SJSA1 (cell line): ENCODE data around the gene MAP3K5. TPM values are rescaled to one million over a fixed set of nuclear protein-coding genes. Genes with fewer than 3 reads are reported as not detected.
A peak's percentile ranks its signal among the peaks of the same experiment; 100 is the strongest.
"Not testable (repeated sequence)": the region's sequence is repeated elsewhere in the genome, so short reads cannot be mapped to it uniquely, and the experiment has no call there.

Source experiments
- DNase-seq, 2 experiments: peaks; one replicate each; pipeline ENCODE4 v3.0.0-alpha.2; 2015 to 2020; ENCODE audit warnings: low spot score in 2 of 2, low read depth in 1 of 2
- H3K27ac ChIP-seq: fragments of 250-450 bp; sonication (Bioruptor Pico); 2 replicates; pipeline ENCODE4 v1.5.1; 2020; ENCODE audit warnings: mild to moderate bottlenecking, moderate library complexity
- H3K27me3 ChIP-seq: fragments of 250-450 bp; sonication (Bioruptor Pico); replicated peaks from 2 replicates; pipeline ENCODE4 v1.5.1; 2020; ENCODE audit warnings: mild to moderate bottlenecking, moderate library complexity
- H3K36me3 ChIP-seq: fragments of 250-450 bp; sonication (Bioruptor Pico); 2 replicates; pipeline ENCODE4 v1.5.1; 2020; ENCODE audit warnings: mild to moderate bottlenecking
- H3K4me1 ChIP-seq: fragments of 250-450 bp; sonication (Bioruptor Pico); replicated peaks from 2 replicates; pipeline ENCODE4 v1.6.1; 2021; ENCODE audit warnings: mild to moderate bottlenecking
- H3K4me3 ChIP-seq: fragments of 250-450 bp; sonication (Bioruptor Pico); 2 replicates; pipeline ENCODE4 v1.5.1; 2020; ENCODE audit warnings: mild to moderate bottlenecking
- H3K9me3 ChIP-seq: fragments of 250-450 bp; sonication (Bioruptor Pico); replicated peaks from 2 replicates; pipeline ENCODE4 v1.5.1; 2020; ENCODE audit warnings: mild to moderate bottlenecking
- total RNA-seq: library from RNA; depleted of rRNA; stranded (reverse); fragments of >200 nt; shearing (Covaris generic); gene quantifications from 2 replicates; pipeline ENCODE4 v1.2.3, GENCODE V29; 2014

The MAP3K5 gene
- total RNA-seq, 1 experiment from 2014 or later = 10.7 TPM

DNA sequence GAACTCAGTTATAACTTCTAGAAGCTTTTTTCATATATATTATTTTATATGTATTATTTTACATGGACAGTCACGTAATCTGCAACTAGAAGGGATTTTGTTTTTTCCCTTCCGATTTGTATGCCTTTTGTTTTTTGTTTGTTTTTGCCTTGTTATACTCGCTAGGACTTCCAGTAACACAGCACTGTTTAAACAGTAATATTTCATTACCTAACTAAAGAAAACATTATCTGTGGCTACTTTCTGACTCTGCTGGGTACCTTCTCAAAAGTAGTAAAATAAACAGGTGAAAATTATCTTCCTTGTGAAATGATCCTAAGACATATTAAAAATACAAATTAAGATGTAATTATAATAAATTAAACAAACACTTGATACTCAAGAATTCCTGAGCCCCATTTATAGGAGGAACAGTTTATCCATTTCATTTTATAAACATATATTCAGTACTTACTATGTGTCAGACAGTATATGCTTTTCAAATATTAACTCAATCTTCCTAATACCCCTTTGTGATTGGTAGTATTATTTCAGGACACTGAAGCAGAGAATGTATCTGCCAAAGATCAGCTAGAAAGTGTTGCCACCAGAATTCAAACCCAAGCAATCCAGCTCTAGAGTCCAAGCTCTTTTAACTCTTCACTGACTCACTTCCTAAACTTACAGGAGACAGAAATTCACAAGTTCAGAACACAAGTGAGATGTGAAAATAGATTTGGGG lies 65.3 kb downstream of the MAP3K5 start:
- Histone ChIP-seq H3K4me1 (no peaks in the 10 kb centered on the region), H3K9me3 (no peaks in the 10 kb centered on the region), H3K4me3 (no peak overlapping the region), H3K36me3 (no peaks in the 10 kb centered on the region), H3K27ac (no peak overlapping the region), H3K27me3 (no peaks in the 10 kb centered on the region)
- DNase-seq = no peak

DNA sequence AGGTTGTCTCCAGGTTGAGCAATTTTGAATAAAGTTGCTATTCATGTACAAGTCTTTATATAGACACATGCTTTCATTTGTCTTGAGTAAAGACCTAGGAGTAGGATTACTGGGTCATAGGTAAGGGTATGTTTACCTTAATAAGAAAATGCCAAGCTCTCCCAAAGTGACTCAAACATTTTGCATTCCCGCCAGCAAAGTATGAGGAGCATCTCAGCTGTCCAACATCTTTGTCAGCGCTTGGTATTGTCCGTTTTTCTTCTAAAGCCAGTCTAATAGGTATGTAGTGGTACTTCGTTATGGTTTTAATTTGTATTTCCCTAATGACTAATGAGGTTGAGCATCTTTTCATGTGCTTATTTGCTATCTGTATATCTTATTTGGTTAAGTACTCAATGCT lies 67.2 kb downstream of the MAP3K5 start:
- Histone ChIP-seq H3K4me3 (no peak overlapping the region), H3K27me3 (no peaks in the 10 kb centered on the region), H3K36me3 (0 out of 2 replicates have a peak, but pooled peaks cover 2% of the 10 kb centered on the region), H3K27ac (no peak overlapping the region), H3K4me1 (no peaks in the 10 kb centered on the region), H3K9me3 (0 out of 2 replicates have a peak, but pooled peaks cover 3% of the 10 kb centered on the region)
- DNase-seq = no peak

DNA sequence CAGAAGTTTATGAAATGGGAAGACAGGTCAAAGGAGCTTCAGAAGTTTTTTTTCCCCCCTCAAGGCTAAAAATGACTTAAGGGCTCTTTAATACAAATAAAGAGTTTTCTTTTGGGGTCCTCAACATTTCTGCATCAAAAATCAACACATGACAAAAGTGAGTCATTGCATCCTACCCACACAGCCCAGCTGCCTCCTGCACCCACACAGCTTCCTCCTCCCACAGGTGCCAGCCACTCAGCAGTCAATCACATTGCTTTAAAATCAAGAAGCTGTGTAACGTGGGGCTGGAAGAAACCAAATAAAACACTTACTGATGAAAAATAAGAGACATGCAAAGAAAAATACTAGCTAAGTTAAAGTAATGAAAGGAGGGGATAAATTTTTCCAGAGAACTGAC lies 68.5 kb downstream of the MAP3K5 start:
- DNase-seq = no peak
- no peaks in the 10 kb centered on the region for H3K27me3 ChIP-seq
- H3K36me3 ChIP-seq = 0 out of 2 replicates have a peak, but pooled peaks cover 2% of the 10 kb centered on the region
- H3K9me3 ChIP-seq = 0 out of 2 replicates have a peak, but pooled peaks cover 3% of the 10 kb centered on the region
- H3K4me1 ChIP-seq = no peaks in the 10 kb centered on the region
- no peak overlapping the region for H3K27ac ChIP-seq
- H3K4me3 ChIP-seq = no peak overlapping the region

DNA sequence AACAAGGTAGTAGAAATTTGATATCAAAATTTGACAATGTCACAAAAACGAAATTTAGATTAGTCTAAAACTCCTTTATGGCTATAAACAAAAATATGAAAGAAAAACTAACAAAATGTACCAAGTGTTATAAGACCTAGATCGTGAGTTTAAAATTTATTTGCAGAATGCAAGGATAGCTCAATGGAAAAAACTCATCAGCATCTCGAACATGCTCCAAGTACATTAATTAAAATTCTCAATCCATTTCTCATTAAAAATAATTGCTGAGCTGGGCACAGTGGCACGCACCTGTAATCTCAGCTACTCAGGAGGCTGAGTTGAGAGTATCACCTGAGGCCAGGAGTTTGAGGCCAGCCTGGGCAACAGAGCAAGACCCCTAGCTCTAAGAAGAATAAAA lies 70.8 kb downstream of the MAP3K5 start:
- H3K4me1 ChIP-seq = no peaks in the 10 kb centered on the region
- no peaks in the 10 kb centered on the region for H3K27me3 ChIP-seq
- no peak overlapping the region for H3K4me3 ChIP-seq
- H3K27ac ChIP-seq = no peak overlapping the region
- no peak for DNase-seq
- H3K36me3 ChIP-seq = 0 out of 2 replicates have a peak, but pooled peaks cover 2% of the 10 kb centered on the region
- H3K9me3 ChIP-seq = 0 out of 2 replicates have a peak, but pooled peaks cover 3% of the 10 kb centered on the region

DNA sequence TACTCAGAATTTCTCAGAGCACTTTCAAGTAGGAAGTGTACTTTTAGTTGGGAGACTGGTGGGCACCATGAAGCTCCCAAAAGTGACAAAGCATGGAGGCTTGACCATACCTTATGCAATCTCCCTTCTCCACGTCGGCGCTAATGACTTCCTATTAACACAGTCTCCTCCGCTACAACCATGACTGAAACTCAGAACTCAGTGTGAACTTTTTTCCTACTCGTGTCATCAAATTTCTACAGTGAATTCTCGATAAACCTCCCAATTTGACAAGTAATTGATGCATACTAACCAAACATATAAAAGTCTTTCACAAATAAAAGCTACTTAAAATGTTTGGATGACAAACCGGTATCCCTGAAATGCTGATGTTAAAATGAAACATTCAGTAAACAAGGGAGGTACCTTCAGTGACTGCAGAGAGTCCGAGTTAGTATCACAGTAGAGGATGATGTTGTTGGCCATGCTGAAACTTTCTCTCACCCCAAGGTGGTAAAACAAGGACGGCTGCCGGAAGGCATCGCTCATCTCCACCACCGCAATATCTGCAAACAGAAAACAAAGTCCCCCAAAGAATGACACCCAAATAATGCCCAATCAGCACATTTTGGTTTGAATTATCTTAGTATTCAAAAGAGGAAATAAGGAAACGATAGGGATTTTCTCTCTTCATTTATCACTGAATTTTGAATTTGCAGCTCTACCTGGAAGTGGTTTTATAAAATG lies 72.1 kb downstream of the MAP3K5 start:
- Histone ChIP-seq H3K4me3 (no peak overlapping the region), H3K4me1 (no peaks in the 10 kb centered on the region), H3K27me3 (no peaks in the 10 kb centered on the region), H3K27ac (no peak overlapping the region), H3K36me3 (peaks cover 2% of the 10 kb centered on the region; the same call in 1 of the 2 replicates), H3K9me3 (0 out of 2 replicates have a peak, but pooled peaks cover 3% of the 10 kb centered on the region)
- DNase-seq = no peak

DNA sequence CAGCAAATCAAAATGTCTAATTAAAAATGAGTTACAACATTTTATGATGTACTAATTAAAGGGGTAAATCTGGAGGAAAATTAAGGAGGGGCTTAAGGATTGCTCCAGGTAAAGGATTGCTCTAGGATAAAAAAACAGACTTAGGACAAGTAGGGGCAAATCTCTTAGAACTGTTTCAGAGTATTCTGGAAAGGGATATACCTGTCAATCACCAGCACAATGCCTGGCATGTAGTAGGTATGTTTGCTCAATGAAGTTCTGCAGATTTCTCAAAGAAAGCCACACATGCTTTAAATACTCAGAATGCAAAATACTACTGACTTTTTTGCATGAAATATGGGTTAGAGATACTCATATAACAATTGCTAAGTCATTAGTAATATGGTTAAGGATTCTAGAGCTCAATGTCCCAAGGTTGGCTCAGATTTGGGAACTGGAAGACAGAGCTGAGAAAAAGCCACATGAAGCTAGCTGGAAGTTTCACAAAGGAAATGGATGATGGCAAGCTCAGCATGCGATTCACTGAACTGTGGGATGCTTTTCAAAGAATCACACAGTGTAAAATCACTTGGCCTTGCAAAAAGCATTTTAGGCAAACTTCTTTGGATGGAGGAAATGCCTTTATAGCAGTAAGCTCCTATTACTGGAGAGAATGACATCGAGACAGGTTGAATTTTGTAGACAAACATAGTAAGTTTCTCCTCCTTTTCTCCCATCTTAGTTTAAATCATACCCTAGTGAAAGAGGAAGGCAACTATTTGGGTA lies 72.8 kb downstream of the MAP3K5 start:
- Histone ChIP-seq H3K4me1 (no peaks in the 10 kb centered on the region), H3K27ac (no peak overlapping the region), H3K27me3 (no peaks in the 10 kb centered on the region), H3K36me3 (peaks cover 2% of the 10 kb centered on the region; the same call in 1 of the 2 replicates), H3K9me3 (0 out of 2 replicates have a peak, but pooled peaks cover 3% of the 10 kb centered on the region), H3K4me3 (no peak overlapping the region)
- no peak for DNase-seq

DNA sequence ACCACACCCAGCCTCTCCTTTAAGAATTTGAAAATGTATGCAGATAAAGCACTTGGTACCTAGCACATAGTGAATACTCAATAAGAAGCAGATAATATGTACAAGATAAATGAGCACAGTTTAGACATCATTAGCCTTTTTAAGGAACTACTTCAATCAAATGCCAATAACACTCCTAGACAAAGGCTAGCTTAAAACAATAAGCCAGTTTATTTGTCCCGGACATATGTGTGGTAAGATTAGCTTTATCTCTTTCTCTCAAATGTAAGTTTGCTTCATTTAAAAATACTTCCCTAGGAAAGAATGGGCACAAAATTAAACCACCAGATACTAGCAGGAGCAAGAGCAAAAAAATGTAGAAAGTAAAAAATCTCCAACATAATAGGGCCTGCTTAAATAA lies 73.8 kb downstream of the MAP3K5 start:
- Histone ChIP-seq H3K36me3 (peaks cover 2% of the 10 kb centered on the region; the same call in 1 of the 2 replicates), H3K27me3 (no peaks in the 10 kb centered on the region), H3K4me3 (no peak overlapping the region), H3K9me3 (0 out of 2 replicates have a peak, but pooled peaks cover 3% of the 10 kb centered on the region), H3K4me1 (no peaks in the 10 kb centered on the region), H3K27ac (no peak overlapping the region)
- DNase-seq = no peak

DNA sequence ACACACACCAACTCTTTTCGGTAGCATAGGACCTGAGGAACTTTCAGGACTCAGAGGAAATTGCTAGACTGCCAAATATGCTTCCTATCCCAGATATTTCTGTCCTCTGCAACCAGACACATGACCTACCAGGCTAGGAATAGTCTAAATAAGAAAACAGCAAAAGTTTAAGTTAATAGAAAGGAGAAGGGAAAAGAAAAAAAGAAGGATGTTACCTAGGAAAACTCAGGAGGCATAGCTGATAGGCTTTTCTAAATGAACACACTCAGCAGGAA lies 74.6 kb downstream of the MAP3K5 start:
- no peaks in the 10 kb centered on the region for H3K27me3 ChIP-seq
- H3K27ac ChIP-seq = peak overlapping the region; percentile 23; the same call in 1 of the 2 replicates
- no peak for DNase-seq
- H3K36me3 ChIP-seq = peaks cover 2% of the 10 kb centered on the region; the same call in 1 of the 2 replicates
- no peaks in the 10 kb centered on the region for H3K4me1 ChIP-seq
- 0 out of 2 replicates have a peak, but pooled peaks cover 3% of the 10 kb centered on the region for H3K9me3 ChIP-seq
- no peak overlapping the region for H3K4me3 ChIP-seq

DNA sequence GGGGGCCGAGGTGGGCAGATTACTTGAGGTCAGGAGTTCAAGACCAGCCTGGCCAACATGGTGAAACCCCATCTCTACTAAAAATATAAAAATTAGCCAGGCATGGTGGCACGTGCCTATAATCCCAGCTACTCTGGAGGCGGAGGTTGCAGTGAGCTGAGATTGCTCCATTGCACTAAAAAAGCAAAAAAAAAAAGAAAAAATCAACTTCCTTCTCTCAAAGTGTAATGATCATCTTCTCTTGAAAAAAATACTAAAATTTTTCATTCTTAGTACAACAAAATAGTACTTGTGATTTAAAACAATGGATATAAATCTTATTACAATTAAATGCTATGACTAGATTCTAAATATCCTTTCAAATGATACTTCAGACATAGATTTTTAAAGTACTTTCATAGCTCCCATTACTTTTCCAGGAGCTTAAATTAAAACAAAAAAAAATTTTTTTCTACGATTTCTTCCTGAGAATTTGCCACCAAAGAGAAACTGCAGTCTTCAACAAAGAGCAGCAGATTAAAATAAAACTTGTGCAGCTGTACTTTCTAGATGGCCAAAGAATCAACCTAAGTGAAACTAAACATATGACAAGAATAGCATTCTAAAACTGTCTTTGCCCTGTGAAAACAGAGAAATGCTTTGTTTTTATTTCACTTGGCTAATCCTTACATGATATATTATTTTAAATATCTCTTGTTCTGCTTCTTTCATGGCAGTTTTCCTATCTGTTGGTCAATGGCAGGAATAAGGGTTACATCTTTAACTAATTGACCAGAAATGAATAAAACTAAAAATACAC lies 75.2 kb downstream of the MAP3K5 start:
- Histone ChIP-seq H3K27ac (peak overlapping the region; percentile 23; the same call in 1 of the 2 replicates), H3K36me3 (peaks cover 2% of the 10 kb centered on the region; the same call in 1 of the 2 replicates), H3K4me1 (no peaks in the 10 kb centered on the region), H3K4me3 (no peak overlapping the region), H3K27me3 (no peaks in the 10 kb centered on the region), H3K9me3 (0 out of 2 replicates have a peak, but pooled peaks cover 3% of the 10 kb centered on the region)
- DNase-seq = no peak

DNA sequence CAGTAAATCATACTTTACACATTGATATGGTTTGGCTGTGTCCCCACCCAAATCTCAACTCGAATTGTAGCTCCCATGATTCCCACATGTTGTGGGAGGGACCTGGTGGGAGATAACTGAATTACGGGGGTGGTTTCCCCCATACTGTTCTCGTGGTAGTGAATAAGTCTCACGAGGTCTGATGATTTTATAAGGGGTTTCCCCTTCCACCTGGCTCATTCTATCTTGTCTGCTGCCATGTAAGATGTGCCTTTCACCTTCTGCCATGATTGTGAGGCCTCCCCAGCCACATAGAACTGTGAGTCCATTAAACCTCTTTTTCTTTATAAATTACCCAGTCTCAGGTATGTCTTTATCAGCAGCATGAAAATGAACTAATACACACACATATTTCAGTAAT lies 79.6 kb downstream of the MAP3K5 start:
- H3K27me3 ChIP-seq, H3K36me3 ChIP-seq, H3K27ac ChIP-seq, H3K9me3 ChIP-seq, H3K4me3 ChIP-seq, H3K4me1 ChIP-seq, DNase-seq: not testable (repeated sequence)

DNA sequence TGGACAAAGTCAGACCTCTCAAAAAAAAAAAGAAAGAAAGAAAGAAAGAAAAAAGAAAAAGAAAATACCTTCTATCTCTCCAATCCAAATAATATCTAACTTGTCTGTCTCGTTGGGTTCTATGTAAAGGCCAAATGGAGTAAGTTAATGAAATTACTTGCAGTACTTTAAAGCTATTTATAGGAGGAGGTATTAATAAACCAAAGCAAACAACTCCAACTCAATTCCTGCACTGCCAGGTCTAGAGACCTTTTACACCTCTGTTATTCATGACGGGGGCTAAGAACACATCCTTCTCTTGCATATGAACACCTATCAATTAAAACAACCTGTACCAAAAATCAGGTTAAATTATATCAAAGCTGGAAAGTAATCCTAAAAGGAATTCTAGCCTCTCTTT lies 80.6 kb downstream of the MAP3K5 start:
- Histone ChIP-seq H3K36me3 (no peaks in the 10 kb centered on the region; the same call in 1 of the 2 replicates), H3K9me3 (no peaks in the 10 kb centered on the region), H3K27me3 (no peaks in the 10 kb centered on the region), H3K4me1 (no peaks in the 10 kb centered on the region), H3K27ac (no peak overlapping the region), H3K4me3 (no peak overlapping the region)
- DNase-seq = no peak

DNA sequence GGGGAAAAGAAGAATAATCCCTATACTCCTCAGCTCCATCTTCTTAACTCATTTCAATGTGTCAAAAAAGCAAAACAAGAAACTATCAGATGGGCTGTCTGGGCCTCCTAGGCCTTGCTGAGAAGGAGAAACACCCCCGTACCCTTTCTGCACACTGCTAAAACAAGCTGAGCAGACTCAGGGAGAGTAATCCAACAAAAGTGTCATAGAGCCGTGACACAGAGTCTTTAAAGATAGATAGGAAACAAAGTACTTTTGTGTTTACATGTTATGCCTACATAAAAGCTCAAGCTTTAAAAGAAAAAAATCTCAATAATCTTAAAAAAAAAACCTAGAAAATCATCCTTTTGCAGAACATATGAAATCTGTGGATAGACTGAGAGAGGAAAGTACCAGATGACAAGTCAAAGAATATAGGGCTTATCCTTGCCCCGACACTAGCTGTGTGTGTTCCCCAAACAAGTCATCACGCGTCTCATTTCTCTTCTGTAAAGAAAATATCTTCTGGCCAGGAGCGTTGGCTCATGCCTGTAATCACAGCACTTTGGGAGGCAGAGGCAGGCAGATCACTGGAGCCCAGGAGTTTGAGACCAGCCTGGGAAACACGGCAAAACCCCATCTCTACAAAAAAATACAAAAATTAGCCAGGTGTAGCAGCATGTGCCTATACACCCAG lies 81.3 kb downstream of the MAP3K5 start:
- Histone ChIP-seq H3K27me3 (no peaks in the 10 kb centered on the region), H3K4me3 (no peak overlapping the region), H3K27ac (no peak overlapping the region), H3K9me3 (no peaks in the 10 kb centered on the region), H3K4me1 (no peaks in the 10 kb centered on the region), H3K36me3 (no peaks in the 10 kb centered on the region)
- no peak for DNase-seq

DNA sequence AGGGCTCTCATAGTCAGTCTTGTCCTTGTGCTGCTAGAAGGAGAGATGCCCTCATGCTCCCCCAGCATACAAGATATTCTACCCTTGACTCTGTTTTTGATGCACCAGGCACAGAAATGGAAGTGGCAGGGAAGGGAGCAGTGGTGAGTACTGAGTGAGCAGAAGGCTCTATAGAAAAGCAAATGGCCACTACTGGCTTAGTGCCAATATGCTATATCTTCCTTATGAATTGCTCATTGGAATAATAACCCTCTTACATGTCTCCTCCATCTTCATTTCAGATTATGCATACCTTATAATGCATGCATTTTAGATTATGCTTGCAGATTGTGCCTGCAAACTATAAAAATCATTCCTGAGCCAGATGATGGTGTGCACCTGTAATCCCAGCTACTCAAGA lies 82.8 kb downstream of the MAP3K5 start:
- no peaks in the 10 kb centered on the region for H3K4me1 ChIP-seq
- no peak for DNase-seq
- H3K9me3 ChIP-seq = no peaks in the 10 kb centered on the region
- H3K36me3 ChIP-seq = no peaks in the 10 kb centered on the region
- no peak overlapping the region for H3K27ac ChIP-seq
- H3K4me3 ChIP-seq = no peak overlapping the region
- no peaks in the 10 kb centered on the region for H3K27me3 ChIP-seq
